Measurements from ENCODE around the gene PCYT1B.
A peak's percentile ranks its signal among the peaks of the same experiment; 100 is the strongest.
"Not testable (repeated sequence)": the region's sequence is repeated elsewhere in the genome, so short reads cannot be mapped to it uniquely, and the experiment has no call there.

The PCYT1B gene

DNA sequence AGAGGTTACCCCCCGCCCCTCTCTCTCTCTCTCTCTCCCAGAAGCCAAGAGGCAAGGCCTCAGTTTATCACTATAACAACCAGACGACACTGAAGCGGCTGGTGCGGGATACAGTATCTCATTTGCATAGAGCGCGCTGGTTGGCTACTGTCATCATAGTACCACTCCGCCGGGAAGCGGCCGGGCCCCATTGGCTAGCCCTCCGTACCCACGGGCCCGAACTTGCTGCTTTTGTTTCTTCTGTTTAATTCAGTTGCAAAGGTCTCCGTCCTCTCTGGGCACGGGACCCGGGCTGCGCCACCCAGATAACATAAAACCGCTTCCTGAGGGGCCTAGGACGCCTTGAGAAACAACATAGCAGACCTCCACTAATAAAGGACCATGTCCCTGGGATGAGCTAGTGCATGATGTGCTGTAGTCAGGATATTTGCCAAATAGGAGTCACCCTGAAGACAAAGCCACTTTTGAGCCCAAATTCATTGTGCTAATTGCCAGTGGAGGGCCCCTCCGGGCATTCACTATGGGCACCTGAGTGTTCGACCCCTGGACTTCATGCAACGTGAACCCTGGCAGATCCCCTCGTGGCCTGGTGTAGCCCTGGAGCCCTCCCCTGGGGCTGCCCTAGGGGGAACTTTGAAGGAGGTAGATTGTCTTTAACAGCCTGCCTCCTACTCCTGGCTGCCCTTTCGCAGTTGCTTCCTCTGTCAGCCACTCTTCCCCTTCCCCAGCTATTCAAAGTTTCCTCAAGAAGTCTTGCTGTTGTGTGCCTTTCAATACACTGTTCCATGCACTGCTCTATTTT lies at the start of gene PCYT1B:
Gene PCYT1B, minus strand, starts transcription at position 91 of the 802 bp plus-strand sequence. CDS start 242 bp downstream, outside the sequence.
- DNase-seq, result peak; percentile 86

DNA sequence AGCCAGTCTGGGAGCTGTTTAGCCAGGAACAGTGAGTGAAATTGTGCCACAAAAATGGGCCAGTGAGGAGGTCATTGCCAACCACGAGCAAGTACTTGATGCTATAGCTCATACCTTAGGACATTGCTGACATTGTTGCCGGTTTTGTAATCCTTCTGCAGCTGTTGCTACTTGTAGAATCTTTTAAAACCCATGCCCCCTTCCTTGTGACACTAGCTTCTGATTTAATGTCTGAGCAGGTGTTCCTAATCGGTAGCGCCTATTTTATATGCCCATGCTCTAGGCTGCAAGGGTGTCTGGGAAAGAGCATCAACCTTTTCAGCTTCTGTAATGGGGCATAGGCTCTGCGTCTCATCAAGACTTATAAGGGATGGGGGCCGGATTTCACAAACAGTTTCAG lies 49.1 kb upstream of the PCYT1B start:
- no peak for DNase-seq

DNA sequence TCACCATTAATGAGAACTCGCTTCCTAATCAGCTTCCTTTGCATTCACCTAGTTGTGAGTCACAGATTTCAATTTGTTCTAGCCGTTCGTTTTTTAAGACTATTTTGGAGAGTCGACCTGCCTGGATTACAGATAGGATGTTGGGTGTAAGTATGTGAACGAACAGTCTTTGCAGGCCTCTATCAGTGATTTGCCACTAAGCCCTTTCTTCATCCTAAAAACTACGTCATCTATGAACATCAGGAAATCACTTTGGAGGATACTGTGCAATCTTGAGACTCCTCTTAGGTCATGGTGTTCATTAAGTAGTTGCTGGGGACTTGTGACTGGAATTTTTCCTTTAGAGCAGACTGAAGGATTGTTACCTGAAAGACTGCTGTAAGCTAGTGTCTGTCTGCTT lies 47.7 kb upstream of the PCYT1B start:
- no peak for DNase-seq

DNA sequence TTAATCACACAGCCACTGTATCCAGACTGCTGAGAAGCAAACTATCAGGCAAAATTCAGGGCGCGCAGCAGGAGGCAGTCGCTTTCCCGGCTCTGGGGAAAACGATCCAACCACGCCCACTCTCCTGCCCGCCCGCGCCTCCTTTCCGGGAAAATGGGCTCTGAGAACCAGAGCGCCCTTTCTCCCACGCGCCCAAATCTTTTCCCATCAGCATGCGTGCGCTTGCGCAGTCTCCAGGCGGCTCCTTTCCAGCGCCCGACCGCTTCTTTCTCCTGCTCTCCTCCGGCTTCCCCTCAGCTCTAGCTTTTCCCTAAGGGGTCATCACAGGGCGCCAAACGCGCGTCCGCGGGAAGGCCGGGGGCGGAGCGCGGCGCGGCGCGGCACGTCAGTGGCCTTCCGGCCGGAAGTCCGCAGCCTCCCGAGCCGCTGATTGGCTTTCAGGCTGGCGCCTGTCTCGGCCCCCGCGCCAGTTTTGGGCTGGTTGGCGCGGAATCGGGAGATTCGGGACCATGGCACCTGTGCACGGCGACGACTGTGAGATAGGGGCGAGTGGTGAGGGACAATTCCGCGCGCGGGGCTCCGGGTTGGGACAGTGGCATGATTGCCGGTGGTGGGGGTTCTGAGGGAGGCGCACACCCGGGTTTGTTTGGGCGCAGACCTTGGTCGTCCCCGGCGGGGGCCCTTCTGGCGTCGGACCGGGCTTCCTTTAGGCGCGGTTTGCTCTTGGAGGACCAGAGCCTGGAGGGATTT lies 46.5 kb upstream of the PCYT1B start, which contains the start of gene POLA1:
Gene POLA1, plus strand, starts transcription at position 466 of the 750 bp plus-strand sequence. Its CDS starts 44 bp downstream, at position 510.
- DNase-seq, result peak; percentile 97

DNA sequence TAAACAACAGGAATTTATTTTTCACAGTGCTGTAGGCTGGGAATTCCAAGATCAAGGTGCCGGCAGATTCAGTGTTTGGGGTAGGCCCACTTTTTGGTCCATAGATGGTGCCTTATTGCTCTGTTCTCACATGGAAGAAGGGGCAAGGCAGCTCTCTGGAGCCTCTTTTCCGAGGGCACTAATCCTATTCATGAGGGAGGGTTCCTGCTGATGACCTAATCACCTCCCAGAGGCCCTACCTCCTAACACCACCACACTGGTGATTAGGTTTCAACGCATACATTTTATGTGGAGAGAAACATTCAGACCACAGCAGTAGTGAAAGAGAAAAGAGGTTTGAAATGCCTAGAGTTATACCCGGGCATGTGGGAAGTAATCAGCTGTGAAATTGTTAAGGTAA lies 45.2 kb upstream of the PCYT1B start:
- DNase-seq, result no peak

DNA sequence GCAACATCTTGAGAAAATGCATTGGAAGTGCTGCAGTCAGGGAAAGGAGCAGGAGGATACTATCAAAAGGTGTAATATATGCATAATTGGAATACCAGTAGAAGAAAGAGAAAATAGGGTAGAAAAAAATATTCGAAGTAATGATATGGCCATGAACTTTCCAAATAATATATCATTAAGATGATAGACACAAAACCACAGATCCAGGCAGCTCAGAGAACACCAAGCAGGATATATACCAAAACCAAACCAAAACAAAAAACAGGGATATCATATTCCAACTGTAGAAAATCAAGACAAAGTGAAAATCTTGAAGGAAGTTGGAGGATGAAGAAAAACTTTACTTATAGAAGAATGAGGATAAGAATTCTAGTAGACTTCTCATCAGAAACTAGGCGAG lies 36.9 kb upstream of the PCYT1B start:
- no peak for DNase-seq

DNA sequence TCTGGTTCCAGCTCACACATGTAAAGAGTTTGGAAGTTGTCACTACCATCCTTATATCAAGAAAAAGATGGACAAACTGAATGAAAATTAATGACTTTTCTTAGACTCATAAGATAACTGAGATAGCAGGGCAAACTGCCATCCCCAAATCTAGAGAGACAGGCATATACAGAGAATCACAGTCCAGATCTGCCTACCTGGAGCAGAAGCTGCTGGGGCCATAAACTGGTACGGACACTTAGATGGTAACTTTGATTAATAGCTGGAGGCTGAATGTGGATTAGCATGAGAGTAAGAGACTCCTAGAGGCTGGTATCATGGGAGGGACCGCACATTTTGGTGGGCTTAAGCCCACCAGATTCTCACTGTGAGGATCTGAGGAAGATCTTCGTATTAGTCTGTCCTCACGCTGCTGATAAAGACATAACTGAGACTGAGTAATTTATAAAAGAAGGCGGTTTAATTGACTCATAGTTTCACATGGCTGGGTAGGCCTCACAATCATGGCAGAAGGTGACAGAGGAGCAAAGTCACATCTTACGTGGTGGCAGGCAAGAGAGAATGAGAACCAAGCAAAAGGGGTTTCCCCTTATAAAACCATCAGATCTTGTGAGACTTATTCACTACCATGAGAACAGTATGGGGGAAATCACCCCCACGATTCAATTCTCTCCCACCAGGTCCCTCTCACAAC lies 35.7 kb upstream of the PCYT1B start:
- no peak for DNase-seq

DNA sequence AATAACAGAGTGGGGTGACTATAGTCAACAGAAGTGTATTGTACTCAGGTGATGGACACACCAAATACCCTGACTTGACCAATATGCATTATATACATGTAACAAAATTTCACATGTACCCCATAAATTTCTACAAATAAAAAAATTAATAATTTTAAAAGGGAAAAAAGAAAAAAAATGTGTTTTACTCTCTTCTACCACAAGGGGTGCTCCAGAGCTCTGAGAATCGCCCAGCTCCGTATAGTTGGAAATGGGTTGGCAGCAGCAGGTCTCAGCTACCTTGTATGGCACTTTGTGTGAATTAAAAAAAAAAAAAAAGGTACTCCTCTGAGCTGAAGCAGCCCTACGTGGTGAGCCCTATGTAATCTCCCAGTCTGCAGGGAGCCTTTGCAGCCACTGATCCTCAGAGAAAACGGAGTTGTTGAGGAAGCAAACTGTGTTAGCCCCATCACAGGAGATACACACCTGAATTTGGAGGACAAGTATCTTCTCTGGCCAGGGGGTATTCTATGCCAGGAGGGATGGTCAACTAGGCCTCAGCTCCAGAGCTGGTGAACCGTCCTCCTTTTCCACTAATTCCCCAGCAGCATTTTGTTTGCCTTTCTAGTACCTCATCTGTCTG lies 29.4 kb upstream of the PCYT1B start:
- no peak for DNase-seq

DNA sequence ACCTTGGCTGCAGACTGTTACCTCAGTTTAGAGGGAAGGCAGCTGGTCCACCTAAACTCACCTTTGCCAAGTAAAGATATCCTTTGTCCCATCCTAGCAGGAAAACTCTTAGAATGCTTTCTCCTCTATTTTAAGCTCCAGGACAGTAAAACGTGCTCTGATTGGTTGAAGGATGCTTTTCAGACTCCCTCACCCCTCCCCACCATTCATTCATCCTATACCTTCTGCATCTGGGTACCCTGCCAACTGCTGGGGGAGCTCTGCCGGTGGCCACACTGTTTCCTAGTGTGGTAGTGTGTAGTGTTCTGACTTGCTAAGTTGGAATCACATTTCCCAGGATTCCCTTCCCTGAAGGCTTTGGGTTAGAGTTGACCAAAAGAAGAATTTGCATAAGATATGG lies 26.3 kb upstream of the PCYT1B start:
- DNase-seq, result no peak

DNA sequence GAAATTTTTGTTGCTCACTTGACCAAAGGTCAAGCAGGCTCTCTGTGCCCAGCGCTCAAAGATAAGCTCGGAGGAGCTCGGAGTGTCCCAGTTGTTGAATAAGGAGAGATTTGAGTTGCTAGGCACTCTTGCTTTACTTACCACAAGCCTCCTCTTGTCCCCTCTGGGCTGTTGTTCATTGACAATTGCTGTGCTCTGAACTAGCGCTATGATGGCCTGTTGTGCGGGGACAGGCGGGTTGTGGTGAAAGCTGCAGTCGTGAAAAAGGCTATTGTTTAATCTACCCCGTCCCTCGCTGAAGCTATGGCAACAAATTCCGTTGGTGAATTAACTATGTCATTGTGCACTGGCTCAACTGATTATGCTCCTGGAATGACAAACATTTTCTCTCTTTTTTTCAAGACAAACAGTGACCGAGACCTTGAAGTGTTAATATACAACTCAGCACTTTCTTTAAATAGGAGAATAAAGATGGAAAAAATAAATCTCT lies 25.6 kb upstream of the PCYT1B start:
- no peak for DNase-seq

DNA sequence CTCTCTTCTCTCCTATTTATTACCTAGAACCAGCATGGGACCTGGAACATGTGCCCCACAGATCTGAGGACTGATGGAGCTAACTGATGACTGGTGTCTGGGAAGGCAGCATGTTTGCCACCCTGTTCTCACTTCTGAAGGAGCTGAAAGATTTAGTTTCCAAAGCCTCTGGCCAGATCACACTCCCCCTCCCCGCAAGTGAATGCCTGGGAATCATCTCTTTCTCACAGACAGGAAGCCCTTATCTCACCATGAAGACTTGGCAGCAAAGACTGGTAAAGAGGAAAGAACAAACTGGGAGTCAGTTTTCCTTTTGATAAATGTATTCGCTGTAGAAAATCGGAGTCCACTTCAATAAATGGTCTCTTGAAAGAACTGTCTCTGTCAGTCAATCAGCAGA lies 21.0 kb upstream of the PCYT1B start:
- no peak for DNase-seq

DNA sequence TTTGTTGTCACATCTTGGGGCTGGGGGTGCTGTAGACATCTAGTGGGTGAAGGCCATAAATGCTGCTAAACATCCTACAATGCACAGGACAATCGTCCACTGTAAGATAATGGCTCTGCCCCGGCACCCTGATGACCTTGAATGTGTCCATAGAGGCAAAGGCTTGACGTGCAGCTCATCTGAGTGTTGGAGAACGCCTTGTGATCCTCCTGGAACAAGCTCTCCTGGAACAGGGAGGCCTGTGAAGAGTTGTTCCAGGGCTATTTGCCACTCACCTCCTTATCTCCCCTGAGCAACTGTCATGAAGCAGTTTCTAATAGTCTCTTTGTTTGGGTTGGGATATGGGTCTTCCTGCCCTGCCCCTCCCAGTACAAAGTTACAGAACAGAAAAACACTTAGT lies 15.2 kb upstream of the PCYT1B start:
- no peak for DNase-seq

DNA sequence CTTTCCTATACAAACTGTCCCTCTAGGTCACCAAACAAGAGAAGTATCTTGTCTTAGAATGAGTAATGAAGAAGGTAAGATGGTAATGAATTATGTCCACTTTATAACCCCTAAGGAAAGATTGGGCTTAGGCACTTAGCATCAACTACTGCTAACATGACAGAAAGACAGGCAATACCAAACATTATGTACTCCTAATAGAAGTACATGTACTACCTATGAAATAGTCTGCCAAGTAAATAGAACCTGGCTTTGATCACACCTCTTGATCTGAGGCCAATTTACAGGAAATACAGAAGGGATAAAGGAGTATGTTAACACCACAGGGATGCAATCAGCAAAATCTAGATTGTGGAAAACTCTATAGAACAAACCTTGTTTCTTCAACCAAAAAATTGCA lies 14.1 kb upstream of the PCYT1B start:
- no peak for DNase-seq

DNA sequence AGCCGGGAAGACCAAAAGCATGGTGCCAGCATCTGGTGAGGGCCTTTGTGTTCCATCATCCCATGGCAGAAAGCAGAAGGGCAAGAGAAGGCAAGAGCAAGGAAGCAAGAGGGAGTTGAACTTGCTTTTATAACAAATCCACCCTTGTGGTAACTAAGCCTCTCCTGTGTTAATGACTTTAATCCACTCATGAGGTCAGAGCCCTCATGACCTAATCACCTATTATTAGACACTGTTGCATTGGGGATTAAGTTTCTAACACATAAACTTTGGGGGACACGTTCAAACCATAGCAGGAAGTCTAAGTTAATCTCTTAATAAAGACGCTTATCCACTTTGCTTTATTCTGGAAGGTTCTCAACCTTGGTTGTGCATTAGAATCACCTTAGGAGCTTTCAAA lies 12.5 kb upstream of the PCYT1B start:
- no peak for DNase-seq

DNA sequence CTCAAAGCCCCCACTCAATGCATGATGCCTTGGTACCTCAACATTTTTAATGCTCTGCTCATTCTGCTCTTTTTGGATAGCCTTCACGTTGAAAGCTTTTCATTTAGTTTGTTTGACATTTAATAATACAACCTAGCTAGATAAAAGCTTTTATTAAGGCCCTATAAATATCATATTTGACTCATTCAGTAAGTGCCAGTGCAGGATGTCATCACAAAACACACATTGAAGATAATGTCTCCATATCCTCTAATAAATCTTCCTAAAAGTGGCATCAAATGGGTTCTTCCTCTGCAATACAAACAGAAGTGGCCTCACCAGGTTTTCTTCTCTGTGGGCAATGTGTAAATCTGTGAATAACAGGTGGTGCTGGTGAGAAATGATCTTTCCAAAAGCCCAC lies 12.0 kb upstream of the PCYT1B start:
- no peak for DNase-seq

DNA sequence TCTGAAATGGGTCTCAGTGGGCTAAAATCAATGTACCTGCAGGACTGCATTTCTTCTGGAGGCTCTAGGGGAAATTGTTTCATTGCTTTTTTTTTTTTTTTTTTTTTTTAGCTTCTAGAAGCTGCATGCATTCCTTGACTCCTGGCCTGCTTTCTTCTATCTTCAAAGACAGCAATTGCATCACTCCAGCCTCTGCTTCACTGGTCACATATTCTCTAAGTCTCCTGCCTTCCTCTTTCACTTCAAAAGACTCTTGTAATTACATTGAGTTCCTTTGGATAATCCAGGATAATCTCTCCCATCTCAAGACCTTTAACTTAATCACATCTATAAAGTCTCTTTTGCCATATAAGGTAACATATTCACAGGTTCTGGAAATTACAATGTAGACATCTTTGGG lies 11.3 kb upstream of the PCYT1B start:
- no peak for DNase-seq

DNA sequence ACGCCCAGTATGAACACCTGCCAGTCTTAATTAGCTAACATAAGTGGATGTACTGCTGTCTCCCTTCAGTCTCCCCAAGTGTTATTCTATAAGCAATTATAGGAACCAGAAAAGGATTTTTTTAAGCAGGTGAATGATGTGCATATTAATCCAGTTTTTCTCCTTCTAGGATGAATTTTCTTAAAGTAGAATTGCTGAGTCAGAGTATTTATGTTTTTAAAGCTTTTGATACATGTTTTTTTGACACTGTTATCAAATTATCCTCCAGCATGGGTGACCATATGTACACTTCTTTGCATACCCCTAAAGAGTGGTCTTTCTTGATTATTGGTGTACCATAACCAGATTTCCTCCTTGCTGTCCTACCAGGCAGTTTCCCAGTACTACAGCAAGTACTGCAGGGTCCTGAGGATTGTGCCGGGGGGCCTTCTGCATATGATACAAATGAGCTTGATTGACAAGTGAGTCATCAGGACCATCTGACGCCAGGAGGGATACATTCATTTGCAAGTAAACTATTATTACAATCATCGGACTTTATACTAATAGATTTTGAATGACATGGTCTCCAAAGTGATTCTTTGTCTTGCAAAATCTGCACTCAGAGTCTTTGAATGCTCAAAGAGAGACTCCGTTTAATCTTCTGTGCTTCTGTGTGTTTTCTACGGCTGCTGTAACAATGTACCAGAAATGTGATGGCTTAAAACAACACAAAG lies 10.7 kb upstream of the PCYT1B start:
- DNase-seq, result no peak

DNA sequence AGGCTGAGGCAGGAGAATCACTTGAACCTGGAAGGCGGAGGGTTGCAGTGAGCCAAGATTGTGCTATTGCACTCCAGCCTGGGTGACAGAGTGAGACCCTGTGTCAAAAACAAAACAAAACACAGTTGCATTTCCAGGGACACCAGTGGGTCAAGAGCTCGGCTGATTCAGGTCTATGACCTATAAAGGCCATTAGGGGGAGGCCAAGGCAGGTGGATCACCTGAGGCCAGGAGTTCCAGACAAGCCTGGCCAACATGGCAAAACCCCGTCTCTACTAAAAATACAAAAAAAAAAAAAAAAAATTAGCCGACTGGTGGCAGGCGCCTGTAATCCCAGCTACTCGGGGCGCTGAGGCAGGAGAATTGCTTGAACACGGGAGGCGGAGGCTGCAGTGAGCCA lies 8.5 kb upstream of the PCYT1B start:
- DNase-seq, result not testable (repeated sequence)

DNA sequence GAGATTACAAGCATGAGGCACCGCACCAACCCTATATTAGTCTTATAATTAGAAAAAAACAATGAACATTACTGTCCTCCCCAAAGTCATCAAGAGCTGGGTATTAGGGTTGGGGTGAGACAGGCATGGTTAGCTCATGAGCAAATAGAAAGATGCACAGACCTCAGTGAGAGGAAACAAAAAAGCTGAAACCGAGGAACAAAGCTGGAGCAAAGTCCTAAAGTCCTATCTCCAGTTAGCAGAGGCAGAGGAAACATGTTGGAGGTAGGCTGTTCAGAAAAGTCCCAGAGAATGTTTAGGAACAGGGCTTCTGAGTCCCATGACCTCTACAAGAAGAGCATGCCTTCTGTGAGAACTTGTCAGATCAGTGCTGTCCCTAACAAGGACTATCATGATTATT lies 4.6 kb upstream of the PCYT1B start:
- DNase-seq, result no peak

DNA sequence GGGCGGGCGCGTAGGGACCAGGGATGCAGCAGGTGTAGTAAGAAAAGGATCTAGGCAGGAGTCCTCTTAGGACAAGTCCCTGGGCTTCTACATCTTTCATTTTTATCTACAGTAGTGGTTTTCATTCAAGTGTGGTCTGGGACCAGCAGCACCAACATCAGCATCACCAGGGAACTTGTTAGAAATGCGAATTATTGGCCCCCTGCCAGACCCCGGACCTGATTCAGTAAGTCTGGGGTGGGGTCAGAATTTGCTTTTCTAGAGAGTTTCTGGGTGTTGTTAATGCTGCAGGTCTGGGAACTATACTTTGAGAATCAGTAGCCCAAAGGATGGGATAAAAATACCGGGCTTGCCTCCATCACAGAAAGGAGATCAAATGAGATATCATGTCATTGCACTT lies 1.3 kb upstream of the PCYT1B start:
- DNase-seq, result no peak

DNA sequence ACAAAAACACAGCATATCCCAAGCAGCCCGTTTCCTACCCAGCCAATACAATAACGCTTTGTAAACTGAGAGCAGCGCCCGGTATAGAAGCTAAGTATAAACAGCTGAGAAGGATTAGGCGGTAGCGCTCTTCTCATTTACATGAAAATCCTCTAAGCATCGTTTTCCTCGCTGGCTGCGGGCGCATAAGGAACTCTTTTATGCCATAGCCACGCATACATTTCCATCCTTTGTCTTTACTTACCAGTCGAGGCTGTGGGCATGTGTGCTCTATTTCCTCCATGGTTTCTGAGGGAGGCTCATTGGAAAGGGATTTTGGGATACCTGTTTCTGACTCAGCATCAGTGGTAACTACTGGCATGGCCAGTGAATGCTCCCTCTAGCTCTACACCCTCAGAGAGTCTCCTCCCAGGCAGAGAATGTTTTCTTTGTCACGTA lies 383 bp downstream of the PCYT1B start:
- peak; percentile 76 for DNase-seq

DNA sequence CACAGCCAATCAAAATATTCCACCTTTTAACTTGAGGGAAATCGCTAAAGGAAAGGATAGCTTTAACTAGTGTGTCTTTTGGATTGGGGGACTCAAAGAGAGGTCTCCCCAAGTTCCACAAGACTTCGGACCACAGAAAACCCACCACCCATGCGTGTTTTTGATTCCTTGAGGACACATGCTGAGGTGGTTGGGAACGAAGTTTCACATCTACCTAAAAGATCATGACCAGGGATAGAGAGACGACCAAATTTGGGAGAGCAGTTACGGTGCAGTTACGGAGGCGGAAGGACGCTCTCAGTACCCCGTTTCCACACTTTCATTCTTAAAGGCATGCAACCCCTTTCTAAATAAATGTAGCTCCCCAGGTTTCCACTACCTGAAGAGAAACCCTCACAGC lies 1.1 kb downstream of the PCYT1B start:
- DNase-seq, result no peak

Measured in NCI-H526 treated with DMSO at 0.1 percent for 48 hours (cell line).